GM21825 (cell line): ENCODE measurements around the gene MPDU1.
"Not testable (repeated sequence)": the region's sequence is repeated elsewhere in the genome, so short reads cannot be mapped to it uniquely, and the experiment has no call there.

ENCODE experiments used
- ATAC-seq: cut with Tn5 transposase; IDR thresholded peaks from one replicate; pipeline ENCODE4 v1.9.1; 2021; ENCODE audit warnings: mild to moderate bottlenecking, moderate library complexity; ENCODE audit not compliant: unreplicated experiment

MPDU1 gene

GRCh38 chr17:7614425-7615264, 31.0 kb downstream of the MPDU1 start, which contains the start of gene FXR2:
Gene FXR2 (minus strand): TSS chr17:7614897. CDS start chr17:7614532, 365 bp downstream.
- peak; percentile 77 for ATAC-seq

DNA sequence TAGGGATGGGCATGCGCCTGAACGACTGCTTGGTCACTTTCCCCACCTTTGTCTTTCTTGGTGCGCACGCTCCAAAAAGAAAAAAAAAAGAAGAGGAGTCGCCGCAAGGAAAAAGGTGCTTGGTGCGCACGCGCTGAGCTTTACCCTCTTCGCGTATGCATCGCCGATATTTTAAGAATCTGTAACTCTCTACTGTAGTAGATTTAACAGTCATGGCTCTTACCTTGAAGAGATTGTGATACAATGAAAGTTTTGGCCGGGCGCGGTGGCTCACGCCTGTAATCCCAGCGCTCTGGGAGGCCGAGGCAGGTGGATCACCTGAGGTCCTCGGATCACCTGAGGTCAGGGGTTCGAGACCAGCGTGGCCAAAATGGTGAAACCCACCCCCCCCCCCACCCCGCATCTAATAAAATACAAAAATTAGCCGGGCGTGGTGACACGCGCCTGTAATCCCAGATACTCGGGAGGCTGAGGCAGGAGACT, 31.7 kb downstream of the MPDU1 start:
- no peak for ATAC-seq

DNA sequence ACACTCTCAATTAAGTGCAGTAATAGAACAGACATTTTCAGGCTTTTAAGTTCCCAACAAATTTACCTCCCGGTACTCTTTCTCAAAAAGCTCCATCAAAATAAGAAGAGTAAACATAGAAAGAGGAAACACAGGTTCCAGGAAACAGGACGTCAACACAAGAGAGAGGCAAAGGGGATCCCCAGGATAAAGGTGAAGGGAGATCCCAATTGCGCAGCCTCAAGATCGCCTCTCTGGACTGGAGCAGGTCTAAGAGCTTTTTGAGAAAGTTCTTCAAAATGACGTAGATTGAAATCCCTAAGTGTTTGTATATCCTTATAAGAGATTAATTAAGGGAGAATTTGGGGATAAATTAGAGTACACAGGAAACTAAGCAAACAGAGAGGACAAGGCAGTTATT, 35.0 kb downstream of the MPDU1 start:
- ATAC-seq: no peak

DNA sequence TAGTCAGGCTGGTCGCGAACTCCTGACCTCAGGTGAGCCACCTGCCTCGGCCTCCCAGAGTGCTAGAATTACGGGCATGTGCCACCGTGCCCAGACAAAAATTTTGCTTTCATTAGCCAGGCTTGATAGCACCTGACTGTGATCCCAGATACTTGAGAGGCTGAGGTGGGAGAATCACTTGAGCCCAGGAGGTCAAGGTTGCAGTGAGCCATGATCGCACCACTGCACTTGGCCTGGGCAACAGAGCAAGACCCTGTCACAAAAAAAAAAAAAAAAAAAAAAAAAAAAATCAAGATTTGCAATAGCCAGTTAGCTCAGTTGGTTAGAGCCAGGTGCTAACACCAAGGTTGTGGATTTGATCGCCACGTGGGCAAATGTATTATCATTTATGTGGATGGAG, 37.2 kb downstream of the MPDU1 start:
- no peak for ATAC-seq

GRCh38 chr17:7623661-7624060, 40.0 kb downstream of the MPDU1 start:
- ATAC-seq: no peak

GRCh38 chr17:7625749-7626148, 42.1 kb downstream of the MPDU1 start:
- not testable (repeated sequence) for ATAC-seq

- no peak for ATAC-seq
These were observed 42.7 kb downstream of the MPDU1 start for GRCh38 chr17:7626307-7626706.

DNA sequence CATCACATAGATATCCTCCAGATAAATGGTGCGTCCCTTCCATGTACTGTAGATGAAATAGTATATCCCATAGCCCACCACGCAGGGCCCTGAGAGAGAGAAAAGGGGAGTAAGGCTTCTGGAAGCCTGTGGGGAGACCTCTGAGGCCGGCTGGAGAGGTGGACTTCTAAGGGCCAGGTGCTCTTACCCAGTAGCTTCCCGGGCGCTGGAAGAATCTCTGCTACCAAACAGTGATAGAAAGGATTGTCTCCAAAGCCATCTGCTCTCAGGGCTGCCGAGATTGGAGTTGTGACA, 43.3 kb downstream of the MPDU1 start:
- no peak for ATAC-seq

DNA sequence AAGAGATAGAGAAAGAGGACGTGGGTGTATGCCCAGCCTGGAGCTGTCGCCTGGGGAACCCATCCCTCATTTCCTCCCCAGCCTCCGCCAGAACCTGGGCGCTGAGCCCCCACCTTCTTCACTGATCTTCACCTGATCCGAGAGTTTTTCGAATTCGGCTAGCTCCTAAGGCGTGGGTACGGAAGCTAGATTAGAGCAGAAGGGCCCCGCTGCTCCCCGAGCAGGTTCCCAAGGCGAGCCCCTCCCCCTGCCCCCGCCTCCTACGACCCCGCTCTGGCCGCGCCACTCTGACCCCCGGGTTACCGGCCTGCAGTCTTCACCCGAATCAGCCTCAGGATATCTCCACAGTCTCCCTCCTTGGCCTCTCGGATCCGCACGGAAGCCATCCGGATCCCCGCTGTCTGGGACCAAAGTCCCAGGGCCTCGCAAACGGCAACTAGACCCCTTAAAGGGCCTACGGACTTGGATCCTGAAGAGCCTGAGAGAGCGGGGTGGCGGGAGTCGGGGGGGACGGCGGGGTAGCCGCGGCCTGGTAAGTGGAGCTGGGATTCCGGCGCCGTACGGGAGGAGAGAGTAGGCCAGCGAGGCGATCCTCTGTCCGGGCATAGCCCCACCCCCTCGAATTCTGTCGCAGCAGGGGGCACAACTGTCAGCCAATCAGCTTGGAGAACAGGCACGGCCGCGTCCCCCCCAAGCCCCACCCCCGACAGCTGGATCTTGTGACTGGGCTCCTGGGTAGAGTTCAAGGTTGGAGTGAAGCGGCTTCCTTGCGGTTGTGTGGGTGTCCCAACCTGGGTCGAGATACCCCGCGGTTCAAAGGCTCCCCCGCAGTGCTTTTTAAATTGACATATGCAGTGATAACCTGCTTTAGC, 43.8 kb downstream of the MPDU1 start, which contains the start of gene SAT2:
Gene SAT2, minus strand, starts transcription at position 572 of the 872 bp plus-strand sequence. Its CDS starts 186 bp downstream, at position 386.
- peak; percentile 75 for ATAC-seq

GRCh38 chr17:7629939-7630571, 46.4 kb downstream of the MPDU1 start, which contains the start of gene SHBG:
Gene SHBG (plus strand): TSS chr17:7630135. CDS start chr17:7630173, 38 bp downstream.
- no peak for ATAC-seq

GRCh38 chr17:7631398-7632380, 48.0 kb downstream of the MPDU1 start:
- ATAC-seq: no peak

DNA sequence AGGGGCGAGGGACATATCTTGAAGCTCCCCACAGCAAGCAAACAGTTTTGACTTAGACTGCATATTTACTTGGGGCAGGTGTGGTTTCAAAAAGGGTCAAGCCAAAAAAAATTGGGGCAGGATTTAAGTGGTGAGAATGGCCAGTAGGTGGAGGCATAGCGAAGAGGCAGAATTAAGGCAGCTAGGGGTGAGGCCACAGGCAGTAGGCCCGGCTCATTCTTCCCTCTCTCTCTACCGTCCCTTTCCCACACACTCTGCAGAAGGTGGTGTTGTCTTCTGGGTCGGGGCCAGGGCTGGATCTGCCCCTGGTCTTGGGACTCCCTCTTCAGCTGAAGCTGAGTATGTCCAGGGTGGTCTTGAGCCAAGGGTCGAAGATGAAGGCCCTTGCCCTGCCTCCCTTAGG, 48.8 kb downstream of the MPDU1 start:
- ATAC-seq: no peak

GRCh38 chr17:7633093-7633492, 49.4 kb downstream of the MPDU1 start:
- no peak for ATAC-seq

GRCh38 chr17:7634384-7634783, 50.7 kb downstream of the MPDU1 start:
- no peak for ATAC-seq

- no peak for ATAC-seq
These were observed 52.5 kb downstream of the MPDU1 start for GRCh38 chr17:7636163-7636562.
